ENCODE data around the gene CBY2. TPM values are rescaled to one million over a fixed set of nuclear protein-coding genes. Genes with fewer than 3 reads are reported as not detected.

Gene CBY2
- not detected for total RNA-seq

GRCh38 chr13:45702088-45702487, at the start of gene CBY2:
Gene CBY2 (plus strand): TSS chr13:45702320. CDS start chr13:45702391, 71 bp downstream.

Other genes with a start within 250 kb of the CBY2 start
- gene COG3, start 237.4 kb upstream of the CBY2 start, total RNA-seq: 52.1 TPM
- not detected for gene ERICH6B, start 86.6 kb upstream of the CBY2 start, total RNA-seq
- 1.0 TPM for gene SIAH3, start 149.4 kb downstream of the CBY2 start, total RNA-seq

Measured in camera-type eye (tissue), 1 donor.